C4-2B (cell line): ENCODE data around the gene SCUBE1.

Experiments used
- ZFX ChIP-seq: fragments of 450-650 bp; IDR thresholded peaks from 2 replicates; pipeline ENCODE4 v1.6.1; 2017
- TF ChIP-seq, protein P1 (sequence below): fragments of 450-650 bp; conservative IDR thresholded peaks from 2 replicates; pipeline ENCODE4 v1.5.1; 2017; ENCODE audit warnings: mild to moderate bottlenecking

DNA sequence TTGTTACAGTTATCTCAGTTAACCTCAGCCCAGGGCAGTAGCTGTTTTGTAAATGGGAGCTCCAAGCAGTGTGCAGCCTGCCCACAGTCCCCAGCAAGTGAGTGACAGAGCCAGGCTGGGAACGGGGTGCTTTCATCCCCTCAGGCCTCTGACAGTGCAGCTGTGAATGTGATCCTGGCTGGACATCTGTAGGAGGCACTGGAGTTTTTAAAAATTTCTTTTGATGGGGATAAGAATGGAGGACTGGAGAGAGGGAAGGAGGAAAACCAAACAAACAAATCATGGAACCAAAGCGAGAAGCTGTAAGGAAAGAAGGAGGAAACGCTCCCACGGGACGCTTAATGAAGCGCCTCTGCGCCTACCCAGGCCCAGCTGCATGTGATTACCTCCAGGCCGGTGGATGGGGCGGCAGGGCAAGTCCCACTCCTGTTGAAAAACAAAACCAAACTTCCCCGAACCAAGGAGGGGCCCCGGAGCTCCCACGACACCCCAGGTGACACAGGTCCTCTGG is 40.6 kb downstream of the SCUBE1 start:
- TF ChIP-seq, protein P1, sequence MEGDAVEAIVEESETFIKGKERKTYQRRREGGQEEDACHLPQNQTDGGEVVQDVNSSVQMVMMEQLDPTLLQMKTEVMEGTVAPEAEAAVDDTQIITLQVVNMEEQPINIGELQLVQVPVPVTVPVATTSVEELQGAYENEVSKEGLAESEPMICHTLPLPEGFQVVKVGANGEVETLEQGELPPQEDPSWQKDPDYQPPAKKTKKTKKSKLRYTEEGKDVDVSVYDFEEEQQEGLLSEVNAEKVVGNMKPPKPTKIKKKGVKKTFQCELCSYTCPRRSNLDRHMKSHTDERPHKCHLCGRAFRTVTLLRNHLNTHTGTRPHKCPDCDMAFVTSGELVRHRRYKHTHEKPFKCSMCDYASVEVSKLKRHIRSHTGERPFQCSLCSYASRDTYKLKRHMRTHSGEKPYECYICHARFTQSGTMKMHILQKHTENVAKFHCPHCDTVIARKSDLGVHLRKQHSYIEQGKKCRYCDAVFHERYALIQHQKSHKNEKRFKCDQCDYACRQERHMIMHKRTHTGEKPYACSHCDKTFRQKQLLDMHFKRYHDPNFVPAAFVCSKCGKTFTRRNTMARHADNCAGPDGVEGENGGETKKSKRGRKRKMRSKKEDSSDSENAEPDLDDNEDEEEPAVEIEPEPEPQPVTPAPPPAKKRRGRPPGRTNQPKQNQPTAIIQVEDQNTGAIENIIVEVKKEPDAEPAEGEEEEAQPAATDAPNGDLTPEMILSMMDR: no peak
- TF ChIP-seq ZFX: no peak
